Head of caudate nucleus (tissue), 42 donors: Measurements from ENCODE around the gene NR5A1.

Source experiments
- DNase-seq, 42 donors: peaks; one replicate each; pipeline versions ENCODE4 v3.0.0 to v3.0.0-alpha.2; 2020 to 2021; ENCODE audit warnings: mixed read lengths in 7 of 42
- intact Hi-C: fragments of 100-400 bp; cut with DNase I; formaldehyde crosslinking; loops from one replicate; pipeline ENCODE4 v1.15.0; 2022

NR5A1 gene

GRCh38 chr9:124452841-124453585, 54.2 kb downstream of the NR5A1 start:
- no peak for DNase-seq
- intact Hi-C loops, result no loop called here

DNA sequence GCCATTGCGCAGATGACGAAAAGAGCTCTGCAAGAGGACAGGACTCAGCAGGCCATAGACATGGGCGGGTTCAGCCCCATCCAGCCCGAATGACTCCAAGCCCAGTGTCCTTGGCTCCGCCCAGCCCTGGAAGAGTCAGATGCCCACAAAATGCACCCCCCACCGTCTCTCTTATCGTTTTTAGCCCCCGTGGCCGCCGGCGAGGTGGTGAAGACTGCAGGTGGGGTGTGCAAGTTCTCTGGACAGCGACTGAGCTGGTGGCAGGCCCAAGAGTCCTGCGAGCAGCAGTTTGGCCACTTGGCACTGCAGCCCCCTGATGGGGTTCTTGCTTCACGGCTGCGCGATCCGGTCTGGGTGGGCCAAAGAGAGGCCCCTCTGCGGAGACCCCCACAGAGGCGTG, 54.9 kb downstream of the NR5A1 start:
- intact Hi-C loops, result no loop called here
- no peak for DNase-seq

- intact Hi-C loops, result no loop called here
- peak in 1 of 42 donors; percentile 1 for DNase-seq
Observed at GRCh38 chr9:124450931-124451661, 56.1 kb downstream of the NR5A1 start.

DNA sequence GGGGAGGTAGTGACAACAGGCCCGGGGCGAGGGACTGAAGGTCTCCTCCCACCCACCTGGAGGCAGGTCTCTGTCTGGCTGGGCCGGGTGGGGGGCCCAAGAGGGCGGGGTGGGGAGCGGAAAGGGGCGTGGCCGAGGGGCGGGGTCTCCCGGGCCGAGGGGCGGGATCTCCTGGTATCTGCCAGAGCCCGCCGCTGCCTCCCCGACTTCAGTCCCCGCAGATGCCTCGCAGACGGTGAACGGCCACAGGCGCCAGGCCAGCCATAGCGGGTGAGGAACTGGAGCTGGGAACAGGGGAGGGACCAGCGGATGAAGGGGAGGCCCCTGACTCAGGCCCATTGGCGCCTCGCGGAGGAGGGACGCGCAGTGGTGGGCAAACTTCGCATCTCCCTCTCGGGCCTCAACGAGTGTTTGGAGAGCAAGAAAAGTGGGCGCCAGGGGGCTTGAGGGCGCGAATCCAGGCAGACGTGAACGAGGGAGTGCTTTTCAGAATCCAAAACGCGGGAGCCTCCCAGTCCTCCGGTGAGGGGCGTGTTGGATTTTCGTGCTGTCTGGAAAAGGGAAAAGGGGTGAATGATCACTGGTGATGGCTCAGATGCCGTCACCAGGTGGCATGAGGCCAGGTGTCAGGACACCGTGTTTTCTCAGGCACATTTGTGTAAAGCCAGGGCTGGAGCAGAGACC, 56.8 kb downstream of the NR5A1 start, which contains the start of gene ADGRD2:
Gene ADGRD2 (plus strand): TSS at position 211 of the 684 bp plus-strand sequence. CDS start 1,216 bp downstream, outside the sequence.
- intact Hi-C loops, result no loop called here
- peak in 2 of 42 donors; percentile 4 to 19 for DNase-seq

DNA sequence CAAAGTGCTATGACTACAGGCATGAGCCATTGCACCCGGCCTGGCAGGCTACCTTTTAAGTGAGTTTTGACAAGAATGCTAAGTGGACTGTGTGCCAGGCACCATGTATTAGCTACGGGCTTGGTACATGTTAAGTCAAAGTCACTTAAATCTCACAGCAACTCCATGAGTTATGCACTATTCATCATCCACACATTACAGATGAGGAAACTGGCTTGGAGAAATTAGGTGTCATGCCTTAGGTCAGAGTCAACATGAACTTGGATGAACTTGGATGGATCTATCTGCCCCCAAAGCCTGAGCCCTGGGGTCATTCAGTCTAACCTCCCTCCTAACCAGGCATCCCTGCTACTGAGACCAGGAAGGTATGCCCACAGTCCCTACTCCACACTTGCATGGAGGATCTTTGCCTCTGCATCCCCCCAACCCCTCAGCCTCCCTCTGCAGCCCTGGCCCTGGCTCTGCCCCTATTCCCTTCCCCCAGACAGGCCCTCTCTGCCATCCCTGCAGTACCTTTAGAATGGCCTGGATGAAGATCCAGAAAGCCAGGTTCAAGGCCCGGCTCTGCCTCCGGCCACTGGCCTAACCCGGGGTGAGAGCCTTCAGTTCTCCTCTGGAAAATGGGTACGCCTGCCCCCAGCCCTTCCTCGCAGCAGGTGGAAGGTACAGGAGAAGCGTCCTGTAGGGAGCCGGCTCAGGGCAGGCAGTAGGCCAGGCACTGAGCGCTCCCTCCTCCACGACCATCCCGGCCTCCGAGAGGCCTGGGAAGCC, 57.6 kb downstream of the NR5A1 start:
- DNase-seq, result no peak
- intact Hi-C loops, result no loop called here

DNA sequence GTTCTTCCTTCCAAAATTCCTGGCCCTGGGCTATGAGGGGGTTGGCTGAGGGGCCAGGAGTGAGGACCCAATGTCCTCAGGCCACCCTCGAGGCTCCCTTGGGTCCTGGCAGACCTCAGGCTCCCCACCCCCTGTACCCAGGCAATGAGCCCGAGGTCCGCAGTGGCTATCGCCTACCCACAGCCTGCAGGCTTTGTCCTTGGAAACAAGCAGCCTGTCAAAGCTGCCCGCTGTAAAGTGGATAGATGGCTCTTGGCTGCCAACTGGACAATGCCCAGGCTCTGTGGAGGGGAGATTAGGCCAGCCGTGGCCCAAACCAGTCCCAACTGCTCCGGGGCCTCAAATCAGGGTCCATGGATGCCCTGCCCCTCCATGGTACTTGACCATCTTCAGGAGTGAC, 59.2 kb downstream of the NR5A1 start:
- intact Hi-C loops, result no loop called here
- DNase-seq, result peak in 2 of 42 donors; percentile 5 to 7

DNA sequence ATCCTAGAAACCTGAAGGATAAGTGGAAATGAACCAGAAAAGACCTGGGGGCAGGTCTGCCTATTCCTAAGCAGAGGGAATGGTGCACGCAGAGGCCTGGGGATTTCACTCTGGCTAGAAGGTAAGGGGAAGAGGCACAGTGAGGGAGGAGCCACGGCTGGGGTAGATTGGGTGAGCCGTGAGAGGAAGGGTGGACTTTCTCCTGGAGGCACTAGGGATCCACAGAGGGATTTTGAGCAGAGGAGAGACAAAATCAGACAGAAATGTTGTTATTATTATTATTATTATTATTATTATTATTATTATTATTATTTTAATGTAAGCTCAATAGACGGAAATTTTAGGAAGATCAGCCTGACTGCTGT, 59.9 kb downstream of the NR5A1 start:
- no peak for DNase-seq
- intact Hi-C loops, result no loop called here

GRCh38 chr9:124444166-124444565, 63.0 kb downstream of the NR5A1 start:
- no peak for DNase-seq
- intact Hi-C loops, result no loop called here

DNA sequence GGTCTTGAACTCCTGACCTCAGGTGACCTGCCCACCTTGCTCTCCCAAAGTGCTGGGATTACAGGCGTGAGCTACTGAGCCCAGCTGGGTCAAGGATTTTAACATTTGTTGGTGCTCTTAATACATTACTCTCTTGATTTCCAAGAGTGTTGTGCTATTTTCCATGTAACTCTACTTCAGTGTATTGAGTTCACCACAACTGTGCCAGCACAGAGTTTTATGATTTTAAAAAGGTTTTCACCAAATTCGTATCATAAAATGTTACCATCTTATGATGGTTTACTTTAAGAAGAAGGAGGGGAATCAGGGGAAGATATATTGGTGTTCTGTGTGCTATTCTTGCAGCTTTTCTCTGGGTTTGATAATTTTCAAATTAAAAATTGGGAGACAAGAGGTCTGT, 63.6 kb downstream of the NR5A1 start:
- DNase-seq, result no peak
- intact Hi-C loops, result no loop called here

- intact Hi-C loops, result no loop called here
- no peak for DNase-seq
Observed at GRCh38 chr9:124442826-124443225, 64.4 kb downstream of the NR5A1 start.

DNA sequence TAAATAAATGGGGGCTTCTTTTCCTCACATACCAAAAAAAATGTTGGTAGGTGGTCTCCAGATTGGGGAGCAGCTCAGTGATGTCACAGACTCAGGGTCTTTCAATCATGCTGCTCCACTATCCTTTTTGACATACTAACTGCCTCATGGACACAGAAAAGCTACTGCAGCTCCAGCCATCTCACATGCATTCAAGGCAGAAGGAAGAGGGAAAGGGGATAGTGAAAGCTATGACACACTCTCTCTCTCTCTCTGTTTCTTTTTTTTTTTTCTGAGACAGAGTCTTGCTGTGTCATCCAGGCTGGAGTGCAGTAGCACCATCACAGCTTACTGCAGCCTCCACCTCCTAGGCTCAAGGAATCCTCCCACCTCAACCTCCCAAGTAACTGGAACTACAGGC, 64.8 kb downstream of the NR5A1 start:
- no peak for DNase-seq
- intact Hi-C loops, result no loop called here

DNA sequence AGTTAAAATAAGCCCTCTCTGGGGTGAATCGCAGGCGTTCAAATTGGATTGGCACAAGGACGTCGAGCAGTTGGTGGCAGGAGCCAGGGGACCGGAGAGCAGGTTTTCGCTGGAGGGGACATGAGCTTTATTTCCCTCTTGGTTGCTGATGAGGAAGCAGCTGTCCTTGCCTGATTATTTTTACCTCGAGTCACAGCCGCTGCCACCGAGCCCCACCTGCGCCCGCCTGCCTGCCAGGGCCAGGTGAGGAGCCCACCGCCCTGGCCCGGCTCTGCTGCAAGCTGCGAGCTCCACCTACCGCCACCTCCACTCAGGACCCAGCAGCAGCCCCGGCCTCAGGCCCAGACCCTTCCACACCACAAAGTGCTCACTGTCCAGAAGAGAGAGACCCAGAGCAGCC, 65.9 kb downstream of the NR5A1 start:
- no peak for DNase-seq

DNA sequence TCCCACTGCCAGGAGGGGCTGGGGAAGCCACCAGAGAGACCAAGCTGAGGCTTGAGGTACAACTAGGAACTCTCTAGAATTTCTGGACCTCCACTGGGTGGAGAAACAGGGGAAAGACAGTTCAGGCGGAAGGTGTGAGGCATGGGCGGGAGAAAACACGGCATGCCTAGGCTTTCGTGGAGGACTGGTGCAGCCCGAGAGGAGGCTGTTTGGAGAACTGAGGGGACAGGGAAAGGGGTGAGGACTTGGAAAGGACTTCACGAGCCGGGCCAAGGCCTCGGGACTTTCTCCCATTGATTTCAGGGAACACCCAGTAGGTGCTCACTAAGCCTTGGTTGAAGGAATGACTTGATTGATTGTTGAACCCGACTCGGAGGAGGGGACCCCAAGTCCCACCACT, 66.4 kb downstream of the NR5A1 start:
- no peak for DNase-seq
- intact Hi-C loops, result no loop called here

More for the DNA sequence above, 65.9 kb downstream of the NR5A1 start:
- intact Hi-C loops, result no loop called here

- peak in 1 of 42 donors; percentile 2 for DNase-seq
- intact Hi-C loops, result no loop called here
Observed at GRCh38 chr9:124439686-124440243, 67.4 kb downstream of the NR5A1 start.

- DNase-seq, result no peak
- intact Hi-C loops, result no loop called here
Observed at GRCh38 chr9:124439086-124439485, 68.1 kb downstream of the NR5A1 start.

DNA sequence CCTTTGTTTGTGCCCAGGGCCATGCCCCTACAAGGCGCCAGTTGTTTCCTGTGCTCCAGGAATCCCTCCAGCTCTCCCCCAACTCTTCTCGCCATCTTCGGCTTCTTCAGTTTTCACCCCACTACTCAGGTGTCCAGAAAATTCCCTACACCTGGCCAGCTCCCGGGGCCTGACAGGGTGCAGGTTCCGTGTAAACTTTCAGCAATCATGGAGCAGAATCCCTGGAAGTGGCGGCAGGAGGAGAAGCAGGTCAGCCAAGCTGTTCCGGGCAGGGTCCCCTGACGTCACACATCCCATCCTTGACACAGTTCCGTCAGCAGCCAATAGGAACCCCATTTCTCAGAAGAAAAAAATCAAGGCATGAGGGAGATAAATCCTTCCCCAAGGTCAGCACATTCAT, 69.1 kb downstream of the NR5A1 start:
- DNase-seq, result peak in 1 of 42 donors; percentile 23

GRCh38 chr9:124437086-124437485, 70.1 kb downstream of the NR5A1 start:
- intact Hi-C loops, result no loop called here
- DNase-seq, result peak in 1 of 42 donors; percentile 10

More for the DNA sequence above, 69.1 kb downstream of the NR5A1 start:
- intact Hi-C loops, result no loop called here

DNA sequence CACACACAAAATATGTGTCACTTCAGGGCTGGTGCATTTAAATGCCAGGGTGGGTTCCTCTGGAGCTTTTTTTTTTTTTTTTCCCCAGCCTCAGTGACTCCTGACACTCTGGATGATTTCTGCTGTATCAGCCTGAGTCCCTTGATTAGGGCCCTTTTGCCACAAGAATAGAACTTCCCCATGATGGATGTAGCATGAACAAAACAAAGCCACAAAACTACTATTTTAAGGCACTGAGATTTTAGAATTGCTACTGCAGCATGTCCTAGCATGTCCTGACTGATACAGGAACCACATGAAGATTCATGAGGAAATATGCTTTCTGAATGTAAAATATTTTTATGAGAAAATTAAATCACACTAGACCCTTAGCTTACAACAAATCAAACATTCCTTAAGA, 70.9 kb downstream of the NR5A1 start:
- DNase-seq, result no peak
- intact Hi-C loops, result no loop called here
